Fibroblast of lung (primary cell): ENCODE results near the gene RGS3.

Experiments
- EZH2 ChIP-seq: IDR thresholded peaks from 2 replicates; pipeline ENCODE4 v1.5.1; 2012; ENCODE audit warnings: low read length, control low read depth, mild to moderate bottlenecking; ENCODE audit errors: missing control alignments
- TF ChIP-seq, protein P1 (sequence below), 2 donors: IDR thresholded peaks in 1 of 2; conservative IDR thresholded peaks in 1 of 2; 1 replicate in 1 of 2; 2 replicates in 1 of 2; pipeline ENCODE4 v1.5.1; 2011 to 2012; ENCODE audit warnings: low read length in 2 of 2, control low read depth in 1 of 2, inconsistent platforms in 1 of 2, low read depth in 1 of 2, mild to moderate bottlenecking in 1 of 2

GRCh38 chr9:113588936-113589335, 125.4 kb downstream of the RGS3 start:
- TF ChIP-seq, protein P1, sequence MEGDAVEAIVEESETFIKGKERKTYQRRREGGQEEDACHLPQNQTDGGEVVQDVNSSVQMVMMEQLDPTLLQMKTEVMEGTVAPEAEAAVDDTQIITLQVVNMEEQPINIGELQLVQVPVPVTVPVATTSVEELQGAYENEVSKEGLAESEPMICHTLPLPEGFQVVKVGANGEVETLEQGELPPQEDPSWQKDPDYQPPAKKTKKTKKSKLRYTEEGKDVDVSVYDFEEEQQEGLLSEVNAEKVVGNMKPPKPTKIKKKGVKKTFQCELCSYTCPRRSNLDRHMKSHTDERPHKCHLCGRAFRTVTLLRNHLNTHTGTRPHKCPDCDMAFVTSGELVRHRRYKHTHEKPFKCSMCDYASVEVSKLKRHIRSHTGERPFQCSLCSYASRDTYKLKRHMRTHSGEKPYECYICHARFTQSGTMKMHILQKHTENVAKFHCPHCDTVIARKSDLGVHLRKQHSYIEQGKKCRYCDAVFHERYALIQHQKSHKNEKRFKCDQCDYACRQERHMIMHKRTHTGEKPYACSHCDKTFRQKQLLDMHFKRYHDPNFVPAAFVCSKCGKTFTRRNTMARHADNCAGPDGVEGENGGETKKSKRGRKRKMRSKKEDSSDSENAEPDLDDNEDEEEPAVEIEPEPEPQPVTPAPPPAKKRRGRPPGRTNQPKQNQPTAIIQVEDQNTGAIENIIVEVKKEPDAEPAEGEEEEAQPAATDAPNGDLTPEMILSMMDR (conservative IDR thresholded peaks at IDR 0.05 in 1 of 2, IDR thresholded peaks at IDR 0.05 in 1 of 2; ENCODE audit: low read depth in 1 of 2, low read length in 2 of 2) = no peak
- no peak for TF ChIP-seq EZH2
